Measurements from ENCODE around the gene TMTC3.

DNA sequence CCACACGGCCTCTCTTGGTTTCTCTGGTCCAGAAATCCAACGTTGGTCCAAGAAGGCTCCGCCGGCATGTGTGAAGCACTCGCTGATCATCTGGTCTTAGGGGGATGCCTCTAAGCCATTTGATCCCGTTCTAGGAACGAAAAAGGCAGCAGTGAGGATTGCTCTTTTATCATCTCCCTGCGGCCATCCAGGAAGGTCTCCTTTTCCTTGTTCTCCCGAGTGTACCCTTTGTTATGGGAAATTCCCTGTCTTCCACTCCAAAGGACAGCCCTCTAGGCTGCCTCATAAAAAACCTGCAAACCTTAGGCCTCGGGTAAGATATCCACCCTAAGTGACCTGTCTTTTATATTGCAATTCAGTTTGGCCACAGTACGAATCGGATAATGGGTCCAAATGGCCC, 85.8 kb downstream of the TMTC3 start:
- TF ChIP-seq, protein P1, sequence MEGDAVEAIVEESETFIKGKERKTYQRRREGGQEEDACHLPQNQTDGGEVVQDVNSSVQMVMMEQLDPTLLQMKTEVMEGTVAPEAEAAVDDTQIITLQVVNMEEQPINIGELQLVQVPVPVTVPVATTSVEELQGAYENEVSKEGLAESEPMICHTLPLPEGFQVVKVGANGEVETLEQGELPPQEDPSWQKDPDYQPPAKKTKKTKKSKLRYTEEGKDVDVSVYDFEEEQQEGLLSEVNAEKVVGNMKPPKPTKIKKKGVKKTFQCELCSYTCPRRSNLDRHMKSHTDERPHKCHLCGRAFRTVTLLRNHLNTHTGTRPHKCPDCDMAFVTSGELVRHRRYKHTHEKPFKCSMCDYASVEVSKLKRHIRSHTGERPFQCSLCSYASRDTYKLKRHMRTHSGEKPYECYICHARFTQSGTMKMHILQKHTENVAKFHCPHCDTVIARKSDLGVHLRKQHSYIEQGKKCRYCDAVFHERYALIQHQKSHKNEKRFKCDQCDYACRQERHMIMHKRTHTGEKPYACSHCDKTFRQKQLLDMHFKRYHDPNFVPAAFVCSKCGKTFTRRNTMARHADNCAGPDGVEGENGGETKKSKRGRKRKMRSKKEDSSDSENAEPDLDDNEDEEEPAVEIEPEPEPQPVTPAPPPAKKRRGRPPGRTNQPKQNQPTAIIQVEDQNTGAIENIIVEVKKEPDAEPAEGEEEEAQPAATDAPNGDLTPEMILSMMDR (IDR thresholded peaks at IDR 0.05) = no peak
- TF ChIP-seq POLR2A (IDR thresholded peaks at IDR 0.05) = no peak
- TF ChIP-seq EP300 (IDR thresholded peaks at IDR 0.05) = no peak
